Mucosa of rectum (tissue), 2 donors: ENCODE measurements around the gene LIN7A.

Source experiments
- H3K27ac ChIP-seq, 2 donors: one replicate each; pipeline ENCODE4 v1.7.0; 2013; ENCODE audit warnings: inconsistent platforms in 2 of 2, low read depth in 2 of 2, low read length in 2 of 2
- H3K27me3 ChIP-seq, 2 donors: one replicate each; pipeline ENCODE4 v1.7.0; 2013; ENCODE audit warnings: low read length in 2 of 2; ENCODE audit not compliant: control insufficient read depth in 2 of 2, insufficient read depth in 2 of 2
- H3K36me3 ChIP-seq, 2 donors: one replicate each; pipeline ENCODE4 v1.7.0; 2013; ENCODE audit warnings: low read length in 2 of 2; ENCODE audit not compliant: control insufficient read depth in 2 of 2, insufficient read depth in 2 of 2
- H3K4me1 ChIP-seq, 2 donors: one replicate each; pipeline ENCODE4 v1.7.0; 2013; ENCODE audit warnings: low read length in 2 of 2, mild to moderate bottlenecking in 1 of 2; ENCODE audit not compliant: control insufficient read depth in 2 of 2, insufficient read depth in 2 of 2
- H3K4me3 ChIP-seq, 2 donors: one replicate each; pipeline ENCODE4 v1.7.0; 2013; ENCODE audit warnings: low read length in 2 of 2
- H3K9ac ChIP-seq, 2 donors: one replicate each; pipeline ENCODE4 v1.7.0; 2013; ENCODE audit warnings: low read length in 2 of 2, low read depth in 1 of 2, mild to moderate bottlenecking in 1 of 2
- H3K9me3 ChIP-seq, 2 donors: one replicate each; pipeline ENCODE4 v1.7.0; 2013; ENCODE audit warnings: low read length in 2 of 2; ENCODE audit not compliant: control insufficient read depth in 2 of 2
- donor health status: healthy.
- donor health status: Normal muscosa, but diverticular disease.

The LIN7A gene

DNA sequence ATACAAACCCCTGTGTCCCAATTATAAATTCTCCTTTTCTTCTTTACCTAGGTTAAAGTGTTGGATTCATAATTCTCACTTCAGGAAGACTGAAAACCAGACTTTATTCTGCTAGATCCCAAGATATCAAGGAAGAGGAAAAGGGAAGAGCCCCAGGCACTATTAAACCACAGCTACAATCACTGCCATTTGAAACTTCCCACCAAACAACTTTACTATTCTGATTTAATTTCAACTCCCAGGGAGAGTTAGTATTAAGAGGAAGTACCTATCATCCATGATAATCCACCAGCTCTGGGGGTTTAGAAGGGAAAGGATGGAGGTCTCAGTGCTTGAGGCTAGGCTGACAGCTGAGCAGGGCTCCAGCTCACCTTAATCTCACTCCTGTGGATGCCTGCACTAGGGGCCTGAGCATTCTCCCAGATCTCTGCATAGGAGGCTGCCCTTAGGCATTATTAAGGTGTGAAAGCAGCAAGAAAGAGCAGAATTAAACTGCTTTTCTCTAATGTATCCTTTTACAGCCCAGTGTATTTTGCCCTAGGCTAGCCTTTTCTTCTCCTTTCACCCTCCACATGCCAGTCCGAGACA is 168.1 kb downstream of the LIN7A start:
- H3K9me3 ChIP-seq = no peaks in the 10 kb centered on the region
- no peaks in the 10 kb centered on the region for H3K27me3 ChIP-seq
- no peak overlapping the region for H3K9ac ChIP-seq
- H3K4me3 ChIP-seq = no peak overlapping the region
- H3K4me1 ChIP-seq = no peaks in the 10 kb centered on the region
- no peaks in the 10 kb centered on the region for H3K36me3 ChIP-seq
- no peak overlapping the region for H3K27ac ChIP-seq

DNA sequence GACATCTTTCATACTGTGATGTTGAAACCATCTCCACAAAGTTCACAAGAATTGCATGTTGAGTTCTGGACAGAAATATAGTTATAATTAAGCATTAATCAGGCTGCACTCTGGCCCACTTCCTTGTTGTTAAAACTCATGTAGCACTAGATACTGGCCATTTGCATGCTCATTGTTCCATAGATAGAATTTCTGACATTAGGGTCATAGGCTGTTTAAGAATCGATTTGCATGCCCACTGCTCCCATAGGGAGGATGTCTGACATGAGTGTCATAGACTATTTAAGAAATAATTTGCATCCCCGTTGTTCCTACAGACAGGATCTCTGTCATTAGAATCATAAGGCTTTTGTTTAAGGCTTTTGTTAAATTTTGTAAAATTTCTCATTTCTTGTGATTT is 170.8 kb downstream of the LIN7A start:
- Histone ChIP-seq H3K9me3 (no peaks in the 10 kb centered on the region), H3K27ac (no peak overlapping the region), H3K27me3 (no peaks in the 10 kb centered on the region), H3K9ac (no peak overlapping the region), H3K4me3 (no peak overlapping the region), H3K36me3 (no peaks in the 10 kb centered on the region), H3K4me1 (no peaks in the 10 kb centered on the region)

DNA sequence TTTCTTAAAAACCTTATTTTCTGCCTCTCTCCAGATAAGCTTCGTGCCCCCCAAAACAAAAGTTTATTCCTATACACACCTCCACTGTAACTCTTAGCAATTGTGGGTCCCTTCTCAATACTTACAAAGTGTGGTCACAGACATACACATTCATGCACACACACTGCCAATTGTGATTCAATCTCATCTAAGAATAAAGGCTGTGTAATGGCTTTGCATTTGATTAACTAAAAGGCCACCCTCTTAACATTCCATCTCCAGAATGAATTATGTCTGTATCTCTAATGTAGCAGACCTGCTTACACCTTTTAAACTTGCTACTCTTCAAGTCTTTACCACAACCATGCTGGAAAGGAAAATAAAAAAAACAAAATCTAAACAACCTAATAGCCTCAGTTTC is 171.5 kb downstream of the LIN7A start:
- H3K9ac ChIP-seq = no peak overlapping the region

DNA sequence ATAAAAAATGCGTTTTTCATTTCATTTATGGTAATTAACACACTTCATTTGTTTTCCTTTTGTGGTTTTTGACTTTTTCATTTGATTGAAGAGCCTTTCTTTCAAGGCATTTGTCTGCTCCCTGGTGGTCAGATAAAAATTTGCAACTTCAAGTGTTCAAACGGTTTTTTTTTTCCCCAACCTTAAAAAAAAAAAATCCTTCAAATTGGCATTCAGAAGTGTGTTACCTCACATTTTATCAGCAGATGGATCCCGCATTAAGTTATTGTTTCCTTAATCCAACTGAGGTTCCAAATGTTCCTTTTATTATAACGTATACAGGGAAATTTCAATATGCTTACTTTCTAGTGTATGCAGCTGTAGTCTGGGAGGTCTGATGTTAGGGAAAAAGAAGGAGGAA is 173.9 kb downstream of the LIN7A start:
- Histone ChIP-seq H3K9me3 (no peaks in the 10 kb centered on the region), H3K36me3 (no peaks in the 10 kb centered on the region), H3K27me3 (no peaks in the 10 kb centered on the region), H3K4me1 (no peaks in the 10 kb centered on the region), H3K27ac (no peak overlapping the region), H3K4me3 (no peak overlapping the region), H3K9ac (no peak overlapping the region)

More for the DNA sequence above, 171.5 kb downstream of the LIN7A start:
- H3K27ac ChIP-seq = no peak overlapping the region
- H3K36me3 ChIP-seq = no peaks in the 10 kb centered on the region
- no peaks in the 10 kb centered on the region for H3K9me3 ChIP-seq
- H3K27me3 ChIP-seq = no peaks in the 10 kb centered on the region
- no peak overlapping the region for H3K4me3 ChIP-seq
- no peaks in the 10 kb centered on the region for H3K4me1 ChIP-seq

DNA sequence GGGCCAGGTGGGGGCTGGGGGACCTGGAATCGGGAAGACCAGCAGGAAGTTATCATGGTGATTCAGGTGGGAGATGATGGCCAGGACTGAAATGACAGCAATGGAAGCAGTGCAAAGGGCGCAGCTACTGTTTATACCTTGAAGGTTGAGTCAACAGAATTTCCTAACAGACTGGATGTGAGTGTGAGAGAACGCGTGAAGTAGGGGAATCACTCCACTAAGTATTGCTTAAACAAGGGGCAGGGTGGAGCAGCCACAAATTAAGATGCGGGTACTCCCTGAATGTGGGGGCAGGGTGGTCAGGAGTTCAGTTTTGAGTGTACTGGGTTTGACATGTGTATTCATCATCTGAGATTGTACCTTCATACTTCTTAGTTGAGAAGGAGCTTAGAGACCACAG is 175.9 kb downstream of the LIN7A start:
- no peaks in the 10 kb centered on the region for H3K4me1 ChIP-seq
- no peaks in the 10 kb centered on the region for H3K9me3 ChIP-seq
- H3K4me3 ChIP-seq = no peak overlapping the region
- no peaks in the 10 kb centered on the region for H3K36me3 ChIP-seq
- no peak overlapping the region for H3K9ac ChIP-seq
- no peaks in the 10 kb centered on the region for H3K27me3 ChIP-seq
- H3K27ac ChIP-seq = no peak overlapping the region

DNA sequence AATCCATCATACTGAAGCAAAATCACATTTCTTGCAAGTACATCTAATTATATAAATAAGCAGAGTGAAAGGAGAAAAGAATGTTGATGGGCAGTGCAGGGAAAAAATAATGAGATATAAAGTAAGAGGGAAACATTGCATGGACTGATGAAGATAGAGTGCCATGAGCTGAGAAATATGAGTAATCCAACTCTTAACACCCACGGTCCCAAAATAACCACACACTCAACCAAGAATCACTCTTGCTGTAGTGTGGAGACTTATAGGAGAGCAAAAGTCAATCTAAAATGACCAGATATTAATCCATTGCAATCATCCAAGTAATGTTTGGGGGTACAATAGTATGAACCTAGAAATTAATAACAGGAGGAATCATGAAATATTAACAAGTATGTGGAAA is 180.9 kb downstream of the LIN7A start:
- Histone ChIP-seq H3K4me3 (no peak overlapping the region), H3K27ac (no peak overlapping the region), H3K36me3 (no peaks in the 10 kb centered on the region), H3K9ac (no peak overlapping the region), H3K9me3 (no peaks in the 10 kb centered on the region), H3K4me1 (no peaks in the 10 kb centered on the region), H3K27me3 (no peaks in the 10 kb centered on the region)

DNA sequence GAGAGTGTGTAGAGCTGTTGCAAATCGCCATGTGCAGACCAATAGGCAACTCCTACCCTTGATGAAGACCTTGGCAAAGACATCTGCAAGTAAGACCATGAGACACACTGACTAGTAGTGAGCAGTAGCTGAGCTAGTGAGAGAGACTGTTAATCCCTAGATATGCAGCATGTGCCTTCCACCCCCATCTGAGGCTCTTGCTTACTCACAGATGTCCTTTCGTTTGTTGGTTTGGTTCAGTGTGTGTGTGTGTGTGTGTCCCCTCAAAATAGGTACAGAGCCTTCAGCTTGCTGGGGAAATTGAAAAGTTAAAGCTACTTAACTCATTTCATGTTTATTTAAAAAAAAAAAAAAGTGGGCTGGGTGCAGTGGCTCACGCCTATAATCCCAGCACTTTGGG is 183.5 kb downstream of the LIN7A start:
- Histone ChIP-seq H3K36me3 (no peaks in the 10 kb centered on the region), H3K4me1 (no peaks in the 10 kb centered on the region)

DNA sequence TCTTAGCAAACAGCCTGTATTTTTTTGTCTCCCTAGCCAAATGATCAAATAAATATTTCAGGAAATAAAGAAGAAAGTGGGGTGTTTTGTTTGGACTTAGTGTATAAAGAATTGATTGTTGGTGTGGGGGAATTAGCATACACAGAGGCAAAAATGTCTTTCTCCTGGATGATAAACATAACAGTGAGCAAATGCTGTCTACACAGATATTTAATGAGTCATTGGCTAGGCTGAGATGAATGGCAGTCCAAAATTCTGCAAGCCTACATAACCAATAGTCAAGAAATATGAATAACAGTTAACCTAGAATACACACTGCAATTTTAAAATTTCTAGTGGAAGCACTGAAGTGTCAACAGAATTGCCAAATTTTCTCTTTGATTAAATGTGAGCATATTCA is 185.3 kb downstream of the LIN7A start:
- Histone ChIP-seq H3K4me3 (no peak overlapping the region), H3K4me1 (no peaks in the 10 kb centered on the region), H3K9me3 (no peaks in the 10 kb centered on the region), H3K27ac (no peak overlapping the region), H3K27me3 (no peaks in the 10 kb centered on the region), H3K9ac (no peak overlapping the region), H3K36me3 (no peaks in the 10 kb centered on the region)

More for the DNA sequence above, 183.5 kb downstream of the LIN7A start:
- Histone ChIP-seq H3K27ac (no peak overlapping the region), H3K9me3 (no peaks in the 10 kb centered on the region), H3K9ac (no peak overlapping the region), H3K27me3 (no peaks in the 10 kb centered on the region), H3K4me3 (no peak overlapping the region)

DNA sequence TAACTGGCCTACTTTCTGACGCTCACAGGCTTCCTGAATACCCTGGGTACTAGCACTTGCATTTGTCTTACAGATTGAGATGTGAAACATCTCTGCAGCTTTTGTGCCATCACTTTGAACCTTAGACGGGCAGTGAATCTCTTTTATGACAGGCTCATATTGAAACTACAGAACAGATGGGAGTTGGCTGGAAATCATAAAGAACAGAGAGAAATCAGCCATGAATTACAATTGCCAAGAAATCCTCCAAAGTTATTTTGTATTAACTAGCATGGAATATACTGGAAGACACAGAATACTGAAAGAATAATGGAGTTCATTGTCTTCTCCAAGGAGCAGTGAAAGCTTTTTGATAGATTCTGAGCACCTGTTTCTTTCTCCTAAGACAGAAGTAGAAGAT is 188.3 kb downstream of the LIN7A start:
- H3K27ac ChIP-seq = no peak overlapping the region

DNA sequence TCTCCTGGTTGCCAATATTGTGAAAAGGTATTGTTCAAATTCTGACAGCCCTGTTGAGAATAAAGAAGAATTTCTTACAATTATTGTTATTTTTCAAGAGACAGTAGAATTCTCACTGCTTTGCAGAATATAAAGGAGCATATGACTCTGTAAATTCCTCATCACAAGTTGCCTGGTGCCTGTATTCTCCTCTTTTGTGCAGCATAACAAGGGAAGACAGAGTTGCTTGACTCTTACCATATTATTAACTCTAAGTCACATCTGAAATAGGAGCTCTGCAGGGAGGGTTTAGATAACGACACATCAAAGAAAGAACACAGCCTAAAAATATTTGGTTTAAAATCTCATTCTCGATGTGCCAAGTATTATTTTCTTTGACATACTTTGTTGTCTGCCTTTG is 189.9 kb downstream of the LIN7A start:
- no peak overlapping the region for H3K27ac ChIP-seq
- no peaks in the 10 kb centered on the region for H3K4me1 ChIP-seq
- no peak overlapping the region for H3K9ac ChIP-seq
- H3K27me3 ChIP-seq = no peaks in the 10 kb centered on the region
- no peaks in the 10 kb centered on the region for H3K36me3 ChIP-seq
- no peak overlapping the region for H3K4me3 ChIP-seq
- no peaks in the 10 kb centered on the region for H3K9me3 ChIP-seq

More for the DNA sequence above, 188.3 kb downstream of the LIN7A start:
- H3K4me3 ChIP-seq = no peak overlapping the region
- H3K4me1 ChIP-seq = no peaks in the 10 kb centered on the region
- no peaks in the 10 kb centered on the region for H3K9me3 ChIP-seq
- no peaks in the 10 kb centered on the region for H3K36me3 ChIP-seq
- H3K27me3 ChIP-seq = no peaks in the 10 kb centered on the region
- no peak overlapping the region for H3K9ac ChIP-seq
